HG02973 (cell line): ENCODE data around the gene TTYH2.
"Not testable (repeated sequence)": the region's sequence is repeated elsewhere in the genome, so short reads cannot be mapped to it uniquely, and the experiment has no call there.

Experiments used
- ATAC-seq: cut with Tn5 transposase; IDR thresholded peaks from one replicate; pipeline ENCODE4 v1.9.1; 2021; ENCODE audit warnings: moderate library complexity; ENCODE audit not compliant: unreplicated experiment

TTYH2 gene

DNA sequence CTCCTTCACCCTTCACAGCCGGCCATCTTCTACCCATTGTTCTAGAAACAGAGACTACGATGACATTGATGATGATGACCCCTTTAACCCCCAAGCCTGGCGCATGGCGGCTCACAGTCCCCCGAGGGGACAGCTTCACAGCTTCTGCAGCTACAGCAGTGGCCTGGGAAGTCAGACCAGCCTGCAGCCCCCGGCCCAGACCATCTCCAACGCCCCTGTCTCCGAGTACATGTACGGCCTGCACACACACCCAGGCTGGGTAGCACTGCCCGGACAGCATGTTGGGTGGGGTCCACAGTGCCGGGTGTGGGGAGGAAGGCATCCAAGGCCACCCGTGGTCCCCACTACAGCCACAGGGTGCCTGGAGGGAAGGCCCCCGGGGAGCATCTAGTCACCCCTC is 39.7 kb downstream of the TTYH2 start:
- ATAC-seq = no peak

- ATAC-seq = no peak
These were observed 43.9 kb downstream of the TTYH2 start for GRCh38 chr17:74257311-74257710.

- no peak for ATAC-seq
These were observed 46.5 kb downstream of the TTYH2 start for GRCh38 chr17:74259667-74260524.

DNA sequence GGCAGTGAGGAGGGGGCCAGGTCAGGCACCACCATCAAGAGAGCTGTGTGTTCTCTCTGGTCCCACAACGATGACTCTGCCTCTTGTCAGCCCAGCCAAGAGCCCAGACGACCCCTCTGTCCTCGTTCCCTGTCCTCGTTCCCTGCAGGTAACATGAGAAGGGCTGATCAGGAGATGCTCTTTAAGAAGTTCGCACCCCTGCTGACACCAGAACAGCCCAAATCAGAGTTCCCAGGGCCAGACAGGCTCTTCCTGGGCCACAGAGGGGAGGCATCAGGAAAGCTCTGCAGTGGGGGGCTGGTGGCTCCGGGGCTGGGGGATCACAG is 47.1 kb downstream of the TTYH2 start:
- no peak for ATAC-seq

DNA sequence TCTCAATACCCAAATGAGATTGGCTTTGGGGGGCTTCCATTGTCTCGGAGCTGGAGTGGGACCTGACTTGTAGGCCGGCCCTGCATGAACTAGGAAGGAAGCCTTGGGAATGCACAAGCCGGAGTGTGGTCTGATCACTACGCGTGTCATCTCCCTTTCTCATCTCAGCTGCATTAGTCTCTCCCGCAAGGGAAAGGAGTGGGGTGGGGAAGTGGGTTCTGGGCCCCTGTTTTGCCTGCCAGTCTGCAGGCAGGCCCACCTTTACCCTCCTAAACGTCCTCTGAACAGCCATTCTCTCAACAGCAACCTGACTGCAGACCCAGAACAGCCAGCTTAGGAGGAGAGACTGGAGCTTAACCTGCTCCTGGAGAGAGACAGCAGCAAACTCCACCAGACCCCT is 49.2 kb downstream of the TTYH2 start:
- no peak for ATAC-seq

GRCh38 chr17:74267054-74267453 is 53.7 kb downstream of the TTYH2 start:
- not testable (repeated sequence) for ATAC-seq

- ATAC-seq = no peak
These were observed 54.2 kb downstream of the TTYH2 start for GRCh38 chr17:74267579-74267978.

- no peak for ATAC-seq
These were observed 54.7 kb downstream of the TTYH2 start for GRCh38 chr17:74267987-74268499.

DNA sequence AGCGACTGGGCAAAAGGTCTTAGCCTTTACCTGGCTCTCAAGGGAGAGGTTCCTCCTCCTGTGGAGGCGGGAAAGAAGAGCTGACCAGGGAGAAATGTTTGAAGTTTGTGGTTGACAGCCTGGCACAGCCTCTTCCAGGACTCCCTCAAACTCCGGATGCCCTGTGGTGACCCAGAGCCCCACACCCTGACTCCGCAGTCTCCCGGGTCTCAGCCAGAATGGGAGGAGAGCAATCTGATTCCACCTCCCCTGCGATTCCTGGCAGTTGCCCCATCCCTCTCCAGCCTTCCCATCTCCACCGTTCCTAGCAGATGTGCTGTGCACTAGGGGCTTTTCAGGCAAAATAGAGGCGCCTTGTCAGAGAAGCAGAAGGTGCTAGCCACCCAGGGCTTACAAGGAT is 55.2 kb downstream of the TTYH2 start:
- no peak for ATAC-seq

DNA sequence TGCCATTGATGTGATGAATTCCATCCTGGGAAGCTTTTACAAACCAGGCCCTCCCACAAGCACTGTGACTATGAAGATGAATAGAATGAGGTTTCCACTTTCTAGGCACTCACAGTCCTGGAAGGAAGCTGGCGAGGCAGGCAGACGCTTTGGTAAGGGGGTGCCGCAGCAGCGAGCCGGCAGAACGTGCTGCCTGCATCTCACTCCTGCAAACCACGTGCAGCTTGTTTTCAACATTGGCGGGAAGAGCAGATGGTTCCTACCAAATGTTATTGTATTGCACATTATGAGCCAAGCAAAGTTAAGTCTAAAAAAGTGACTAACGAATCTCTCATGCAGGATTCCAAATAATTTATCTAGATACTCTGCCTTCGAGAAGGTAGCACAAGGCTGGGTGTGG is 57.0 kb downstream of the TTYH2 start:
- ATAC-seq = no peak

DNA sequence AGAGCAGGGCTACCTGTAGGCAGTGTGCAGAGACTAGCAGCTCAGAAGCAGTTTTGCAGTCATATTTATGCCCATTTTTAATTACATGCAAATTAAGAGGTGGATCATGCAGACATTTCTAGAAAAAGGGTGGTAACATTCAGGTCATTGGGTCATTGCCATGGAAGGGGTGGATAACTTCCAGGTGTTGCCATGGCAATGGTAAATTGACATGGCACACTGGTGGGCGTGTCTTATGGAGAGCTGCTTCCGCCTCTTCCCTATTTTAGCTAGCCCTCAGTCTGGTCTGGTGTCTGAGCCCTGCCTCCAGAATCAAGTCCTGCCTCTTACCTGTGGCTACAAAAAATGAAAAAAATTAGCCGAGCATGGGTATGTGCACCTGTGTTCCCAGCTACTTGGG is 57.9 kb downstream of the TTYH2 start:
- no peak for ATAC-seq

DNA sequence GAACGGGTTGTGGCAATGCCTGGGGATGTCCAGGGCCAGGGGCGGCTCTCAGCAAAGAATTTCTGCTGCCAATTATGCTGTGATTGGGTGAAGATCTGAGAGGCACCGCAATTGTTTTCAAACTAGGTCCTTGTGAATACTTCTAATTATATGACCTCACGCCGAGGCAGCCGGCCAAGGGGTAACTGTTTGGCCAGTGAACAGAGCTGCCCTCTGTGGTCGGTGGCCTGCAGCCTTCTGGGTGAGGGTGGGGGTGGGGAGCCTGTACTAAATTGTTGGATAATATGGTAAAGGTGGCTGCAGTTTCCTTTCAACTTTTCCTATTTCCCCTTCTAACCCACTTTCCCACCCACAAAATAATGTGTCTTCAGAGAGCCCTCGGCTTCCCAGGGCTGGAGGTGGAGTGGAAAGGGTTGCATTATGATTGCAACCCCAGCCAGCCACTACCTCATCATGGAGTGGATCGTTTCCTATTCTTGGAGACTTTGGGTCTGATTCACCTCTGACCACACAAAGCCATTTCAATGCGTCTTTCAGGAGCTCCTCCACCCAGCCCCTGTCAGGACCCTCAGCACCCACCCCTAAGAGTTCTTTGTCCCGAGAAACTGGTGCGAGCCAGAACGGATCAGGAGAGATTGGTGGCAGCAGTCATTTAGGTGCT is 58.7 kb downstream of the TTYH2 start:
- no peak for ATAC-seq

- no peak for ATAC-seq
These were observed 59.4 kb downstream of the TTYH2 start for GRCh38 chr17:74272731-74273201.

- no peak for ATAC-seq
These were observed 60.8 kb downstream of the TTYH2 start, which contains the start of gene DNAI2 for GRCh38 chr17:74274060-74274708. Gene DNAI2, plus strand, starts transcription at chr17:74274234. Its CDS starts 7,584 bp downstream, at chr17:74281818.

DNA sequence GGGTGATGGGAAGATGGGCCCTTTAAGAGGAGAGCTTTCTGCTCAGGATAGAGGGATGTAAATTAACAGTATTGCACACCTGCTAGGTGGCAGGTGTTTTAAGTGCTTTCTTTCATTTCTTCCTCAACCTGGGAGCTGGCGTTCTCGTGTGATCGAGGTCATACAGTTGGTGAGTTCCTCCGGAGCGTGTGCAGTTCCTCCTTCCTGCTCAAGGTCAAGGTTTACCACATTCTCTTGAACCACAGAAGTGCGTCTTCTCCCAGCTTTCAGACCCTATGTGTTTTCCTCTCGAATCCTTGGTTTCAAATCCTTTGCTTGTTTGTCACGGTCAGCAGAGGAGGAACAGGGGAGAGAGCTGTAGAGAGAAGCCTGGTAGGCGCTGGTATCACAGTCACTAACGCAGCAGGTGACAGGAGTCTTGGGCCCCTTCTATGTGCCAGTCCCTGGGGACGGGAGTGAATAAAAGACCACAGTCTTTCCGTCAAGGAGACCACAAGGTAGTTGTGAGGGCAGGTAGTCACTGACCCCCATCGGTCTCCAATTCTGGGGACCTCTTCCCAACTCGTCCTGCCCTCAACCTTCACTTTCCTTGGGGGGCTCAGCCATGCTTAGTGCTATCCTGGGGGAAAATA is 61.5 kb downstream of the TTYH2 start:
- ATAC-seq = no peak

GRCh38 chr17:74276051-74276476 is 62.7 kb downstream of the TTYH2 start:
- no peak for ATAC-seq

DNA sequence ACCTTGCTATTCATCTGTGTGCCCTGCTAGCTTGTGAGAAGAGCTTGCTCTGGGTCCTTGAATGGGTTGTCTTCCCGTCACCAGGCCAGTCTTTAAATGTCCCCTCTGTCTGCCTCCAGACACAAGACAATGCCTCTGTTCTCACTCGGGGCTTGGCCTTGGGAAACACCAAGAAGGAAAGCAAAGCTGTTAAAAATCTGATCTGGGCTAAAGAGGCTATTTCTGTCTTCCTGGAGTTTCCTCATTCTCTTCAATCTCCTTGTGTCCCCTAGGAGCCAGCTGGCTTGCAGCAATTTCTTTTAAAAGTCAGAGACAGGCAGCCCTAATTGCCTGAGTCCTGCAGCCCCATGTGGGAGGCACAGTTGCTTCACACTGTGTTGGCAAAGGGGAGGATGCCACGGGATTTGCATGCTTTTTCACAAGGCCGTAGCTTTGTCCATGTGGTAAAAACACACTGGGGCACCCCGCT is 63.2 kb downstream of the TTYH2 start:
- ATAC-seq = no peak

DNA sequence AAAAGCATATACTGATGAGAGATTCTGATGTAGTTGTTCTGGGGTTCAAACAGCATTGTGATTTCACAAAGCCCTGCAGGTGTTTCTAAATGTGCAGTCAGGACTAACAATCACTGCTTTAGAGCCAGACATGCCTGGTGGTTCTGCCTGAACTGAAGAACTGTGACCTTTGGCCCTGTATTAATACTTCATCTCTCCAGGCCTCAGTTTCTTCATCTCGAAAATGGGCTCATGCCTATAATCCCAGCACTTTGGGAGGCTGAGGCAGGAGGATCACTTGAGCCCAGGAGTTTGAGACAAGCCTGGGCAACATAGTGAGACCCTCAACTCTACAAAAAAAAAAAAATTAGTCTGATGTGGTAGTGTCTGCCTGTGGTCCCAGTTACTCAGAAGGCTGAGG is 64.6 kb downstream of the TTYH2 start:
- no peak for ATAC-seq

- ATAC-seq = not testable (repeated sequence)
These were observed 66.2 kb downstream of the TTYH2 start for GRCh38 chr17:74279617-74280016.

DNA sequence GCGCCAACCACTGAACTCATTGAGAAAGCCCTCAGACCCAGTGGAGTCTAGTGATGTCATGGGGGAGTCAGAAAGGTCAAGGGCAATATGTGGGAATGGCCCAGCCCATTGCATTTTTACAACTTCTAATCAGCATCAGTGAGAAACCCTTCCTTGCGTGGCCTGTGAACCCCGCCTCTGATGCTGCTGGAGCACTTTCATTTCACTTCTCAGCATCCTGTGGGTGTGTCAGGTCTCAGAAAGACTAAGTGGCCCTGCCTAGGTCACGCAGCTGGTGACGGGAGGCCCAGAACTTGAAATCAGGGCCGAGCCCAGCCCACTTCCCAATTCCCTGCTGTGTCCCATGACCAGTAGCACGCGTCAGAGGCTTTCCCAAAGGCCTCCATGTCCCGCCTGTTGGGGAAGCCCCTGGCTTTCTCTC is 66.7 kb downstream of the TTYH2 start:
- no peak for ATAC-seq

GRCh38 chr17:74281799-74282198 is 68.4 kb downstream of the TTYH2 start:
- no peak for ATAC-seq
